HG02884 (cell line): ENCODE results near the gene IL17F.
"Not testable (repeated sequence)": the region's sequence is repeated elsewhere in the genome, so short reads cannot be mapped to it uniquely, and the experiment has no call there.

Source experiments
- ATAC-seq: cut with Tn5 transposase; IDR thresholded peaks from one replicate; pipeline ENCODE4 v1.9.1; 2021; ENCODE audit warnings: mild to moderate bottlenecking, moderate library complexity; ENCODE audit not compliant: unreplicated experiment

IL17F gene

GRCh38 chr6:52249078-52249477, 4.8 kb upstream of the IL17F start:
- no peak for ATAC-seq

DNA sequence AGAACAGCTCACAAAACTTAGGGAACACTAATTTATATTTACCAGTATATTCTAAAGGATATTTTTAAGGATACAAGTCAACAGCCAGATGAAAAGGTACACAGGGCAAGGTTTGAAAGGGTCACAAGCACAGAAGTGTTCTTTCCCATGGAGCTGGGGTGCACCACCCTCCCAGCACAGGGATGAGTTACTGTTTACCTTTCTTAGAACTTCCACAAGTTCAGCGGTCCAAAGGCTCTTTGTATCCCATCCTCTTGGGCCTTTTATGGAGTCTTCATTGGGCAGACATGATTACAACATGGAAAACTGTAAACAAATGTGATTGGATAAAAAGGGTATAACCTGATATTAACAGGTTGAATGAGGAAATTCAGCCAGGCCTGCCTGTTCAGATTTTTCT, 1.1 kb upstream of the IL17F start:
- ATAC-seq, result no peak

DNA sequence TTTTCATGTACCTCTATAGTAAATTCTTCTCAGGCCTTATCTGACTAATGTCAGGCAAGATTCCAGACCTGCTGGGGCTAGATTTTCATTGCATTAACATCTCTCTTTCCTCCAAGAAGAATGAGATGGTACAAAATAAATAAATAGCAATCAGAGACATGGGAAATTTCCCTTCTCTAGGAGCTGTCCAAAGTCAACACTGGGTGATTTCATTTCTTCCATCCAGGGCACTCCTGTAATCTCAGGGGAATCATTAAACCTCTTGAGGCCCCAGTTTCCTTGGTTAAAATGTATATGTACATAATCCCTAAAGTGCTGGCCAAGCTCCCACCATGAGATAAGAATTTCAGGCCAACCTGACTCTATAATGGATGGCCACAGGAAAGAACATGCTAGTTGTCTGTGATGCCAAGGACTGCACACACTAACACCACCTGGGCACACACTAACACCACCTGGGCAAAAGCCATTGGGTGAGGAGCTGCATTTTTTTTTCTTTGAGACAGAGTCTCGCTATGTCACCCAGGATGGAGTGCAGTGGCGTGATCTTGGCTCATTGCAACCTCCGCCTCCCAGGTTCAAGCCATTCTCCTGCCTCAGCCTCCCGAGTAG, 912 bp downstream of the IL17F start:
- ATAC-seq, result no peak

DNA sequence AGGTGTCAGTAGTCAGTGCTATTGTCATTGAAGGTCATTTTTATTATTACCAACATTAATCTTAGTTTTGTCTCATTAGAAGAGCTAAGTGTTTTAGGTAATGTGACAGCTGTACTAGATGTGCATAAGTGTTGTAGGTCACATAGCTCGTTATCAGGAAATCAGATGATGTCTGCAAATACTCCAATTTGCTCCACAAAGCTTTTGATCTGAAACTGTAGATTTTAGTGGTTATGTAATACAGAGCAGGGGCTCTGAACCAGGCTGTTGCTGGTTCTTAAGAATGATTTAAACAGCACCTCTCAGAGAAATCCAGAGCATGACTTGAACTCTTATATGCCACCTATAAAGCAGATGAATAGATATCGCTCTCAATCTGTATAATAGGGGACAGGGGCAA, 2.5 kb downstream of the IL17F start:
- no peak for ATAC-seq

GRCh38 chr6:52233975-52234823, 10.1 kb downstream of the IL17F start:
- ATAC-seq, result peak; percentile 95

GRCh38 chr6:52233005-52233404, 11.3 kb downstream of the IL17F start:
- ATAC-seq, result no peak

GRCh38 chr6:52231406-52232127, 12.7 kb downstream of the IL17F start:
- no peak for ATAC-seq

DNA sequence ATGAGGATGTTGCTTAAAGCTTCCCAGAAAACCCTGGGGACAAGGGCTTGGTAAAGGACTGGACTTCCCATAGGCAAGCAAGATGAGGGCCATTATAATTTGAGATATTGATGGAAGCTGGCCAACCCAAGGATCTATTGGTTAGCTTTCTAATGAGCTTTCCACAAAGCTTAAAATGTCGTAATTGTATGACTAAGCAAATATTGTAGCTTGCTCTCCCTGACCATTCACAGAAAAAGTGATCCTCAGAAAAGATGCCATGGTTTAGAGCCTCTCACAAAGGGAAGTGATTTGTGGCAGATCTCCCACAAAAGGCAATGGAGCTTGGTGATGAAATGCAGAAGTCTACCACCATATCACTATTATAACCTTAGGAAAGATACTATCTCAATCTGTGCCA, 13.6 kb downstream of the IL17F start:
- ATAC-seq, result no peak

GRCh38 chr6:52227495-52227894, 16.8 kb downstream of the IL17F start:
- ATAC-seq, result peak; percentile 100

DNA sequence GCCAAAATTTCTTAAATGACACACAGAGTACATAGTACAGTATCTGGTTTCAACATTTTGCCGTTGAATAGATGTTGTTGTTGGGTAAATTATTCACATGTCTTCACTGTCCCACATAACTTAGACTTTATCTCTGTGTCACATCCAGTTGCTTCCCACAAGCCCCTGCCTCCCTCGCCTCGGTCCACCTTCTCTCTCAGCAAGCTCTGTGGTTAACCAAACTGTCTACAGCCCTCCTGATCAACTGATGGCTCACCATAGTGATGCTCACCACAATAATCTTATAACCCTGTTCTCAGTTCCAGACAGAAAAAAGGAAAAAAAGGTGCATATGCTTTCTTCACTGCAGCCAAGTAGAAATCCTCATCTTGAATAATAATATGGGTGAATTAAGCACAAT, 23.0 kb downstream of the IL17F start:
- ATAC-seq, result peak; percentile 80

DNA sequence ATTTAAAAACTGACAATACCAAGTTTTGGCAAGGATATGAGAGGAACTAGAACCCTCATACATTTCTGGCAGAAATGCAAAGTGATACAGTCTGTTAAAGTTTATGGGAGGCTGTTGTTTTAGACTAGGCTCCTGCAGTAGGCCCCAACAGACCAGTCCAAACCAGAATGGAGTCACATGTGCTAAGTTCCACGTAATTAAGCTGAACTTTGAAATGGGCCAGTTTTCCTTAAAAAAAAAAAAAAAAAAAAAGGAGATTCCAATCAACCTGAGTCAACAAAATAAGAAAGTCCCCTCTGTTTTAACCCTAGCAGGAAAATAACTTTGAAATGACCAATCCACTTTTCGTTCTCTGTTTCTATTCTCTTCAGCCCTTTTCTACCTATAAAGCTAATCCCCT, 26.5 kb downstream of the IL17F start:
- ATAC-seq, result no peak

DNA sequence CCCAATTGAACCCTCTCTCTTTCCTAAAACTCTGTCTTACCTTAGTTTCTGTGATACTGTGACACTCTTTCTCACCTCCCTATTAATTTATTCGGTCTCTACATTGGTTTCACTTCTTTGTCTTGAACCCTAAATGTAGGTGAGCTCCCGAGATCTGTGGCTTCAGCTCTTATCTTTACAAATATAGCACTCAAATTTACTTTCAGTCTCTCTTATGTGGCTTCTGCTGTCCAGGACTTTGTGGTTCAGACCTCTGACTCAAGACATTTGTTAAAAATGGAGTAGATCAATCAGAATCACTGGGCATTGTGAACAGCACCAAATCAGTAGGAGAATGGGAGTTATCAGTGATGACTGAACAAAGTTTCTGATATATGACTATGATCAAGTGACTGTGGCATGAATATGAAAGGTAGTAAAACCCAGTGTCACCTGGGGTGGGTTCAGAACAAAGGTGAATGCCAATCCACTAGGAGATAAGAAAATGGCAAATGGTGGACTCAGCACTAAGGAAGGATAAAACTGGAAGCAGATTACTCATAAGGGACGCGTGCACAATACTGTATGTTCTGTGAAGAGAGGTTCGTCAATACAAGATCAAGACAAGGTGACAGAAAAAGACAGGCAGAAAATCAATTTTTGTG, 27.2 kb downstream of the IL17F start:
- ATAC-seq, result peak; percentile 48

GRCh38 chr6:52215787-52216186, 28.5 kb downstream of the IL17F start:
- no peak for ATAC-seq

DNA sequence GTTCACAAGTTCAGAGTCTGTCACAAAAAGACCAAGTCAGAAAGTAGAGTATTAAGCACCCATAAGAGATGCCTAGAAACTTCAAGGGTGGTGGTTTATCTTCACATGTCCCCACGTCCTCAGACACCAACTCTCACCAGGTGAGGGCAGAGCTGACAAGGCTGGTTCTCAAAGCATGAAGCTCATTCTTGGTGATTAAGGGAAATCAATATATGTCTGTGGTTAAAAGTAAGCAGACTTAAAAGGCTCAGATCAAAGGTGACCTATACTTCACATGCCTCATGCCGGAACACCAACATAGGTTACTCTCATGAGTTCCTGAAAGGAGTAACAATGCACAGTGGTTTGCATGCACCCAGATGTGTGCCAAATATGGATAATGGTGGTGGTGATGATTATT, 31.2 kb downstream of the IL17F start:
- ATAC-seq, result no peak

GRCh38 chr6:52210227-52210626, 34.1 kb downstream of the IL17F start:
- ATAC-seq, result peak; percentile 84

DNA sequence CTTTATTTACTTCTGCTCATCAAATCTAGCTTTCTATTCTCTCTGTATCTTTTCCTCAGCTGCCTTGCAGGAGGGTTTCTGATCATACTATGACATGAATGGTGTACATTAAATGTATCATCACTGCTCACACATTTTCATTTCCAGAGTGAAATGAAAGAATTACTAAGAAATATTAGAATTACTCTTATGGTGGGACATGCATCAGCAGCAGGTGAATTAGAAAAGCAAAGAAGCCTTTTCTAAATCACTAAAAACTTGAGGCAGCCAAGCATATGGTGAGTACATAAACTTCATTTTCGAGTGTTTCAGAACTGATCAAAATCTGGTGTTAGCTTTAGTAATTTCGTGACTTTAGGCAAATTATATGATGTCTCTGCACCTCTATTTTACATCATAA, 34.5 kb downstream of the IL17F start:
- peak; percentile 61 for ATAC-seq

- no peak for ATAC-seq
Measured at GRCh38 chr6:52208612-52209011, 35.7 kb downstream of the IL17F start.

GRCh38 chr6:52207066-52207465, 37.2 kb downstream of the IL17F start:
- no peak for ATAC-seq

GRCh38 chr6:52201493-52201892, 42.8 kb downstream of the IL17F start:
- ATAC-seq, result no peak

DNA sequence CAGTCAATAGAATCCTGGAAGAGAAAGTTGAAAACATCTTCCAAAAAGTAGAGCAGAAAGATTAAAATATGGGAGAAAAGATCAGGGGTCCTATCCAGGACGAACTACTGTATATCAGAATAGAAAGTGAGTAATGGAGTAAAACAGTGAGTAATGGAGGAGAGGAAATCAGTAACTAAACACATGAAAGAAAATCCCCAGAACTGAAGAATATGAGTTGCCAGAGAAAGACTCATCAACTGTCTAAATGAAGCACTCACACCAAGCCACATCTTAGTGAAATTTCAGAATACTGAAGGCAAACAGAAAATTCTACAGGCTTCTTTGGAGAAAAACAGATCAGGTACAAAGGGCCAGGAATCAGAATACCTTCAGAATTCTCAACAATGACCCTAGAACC, 43.3 kb downstream of the IL17F start:
- ATAC-seq, result no peak

- ATAC-seq, result not testable (repeated sequence)
Measured at GRCh38 chr6:52200088-52200487, 44.2 kb downstream of the IL17F start.
